GM12875 (cell line): ENCODE measurements around the gene ITGA6.

Experiments
- H3K4me3 ChIP-seq: one replicate; pipeline ENCODE4 v1.5.1; 2011; ENCODE audit warnings: low read depth, low read length, control low read depth
- CTCF ChIP-seq: IDR thresholded peaks from 2 replicates; pipeline ENCODE4 v1.5.1; 2011; ENCODE audit warnings: low read depth, mild to moderate bottlenecking, control low read depth, inconsistent platforms, low read length, moderate library complexity, borderline replicate concordance; ENCODE audit not compliant: insufficient read depth

Gene ITGA6

GRCh38 chr2:172416447-172417058 lies 10.8 kb upstream of the ITGA6 start:
- TF ChIP-seq CTCF = no peak

GRCh38 chr2:172420216-172420615 lies 7.2 kb upstream of the ITGA6 start:
- H3K4me3 ChIP-seq = no peak overlapping the region
- no peak for TF ChIP-seq CTCF

More at GRCh38 chr2:172416447-172417058, 10.8 kb upstream of the ITGA6 start:
- no peak overlapping the region for H3K4me3 ChIP-seq

- H3K4me3 ChIP-seq = no peak overlapping the region
- TF ChIP-seq CTCF = no peak
These were observed 4.2 kb upstream of the ITGA6 start for GRCh38 chr2:172423160-172423559.

GRCh38 chr2:172425336-172425735 lies 2.0 kb upstream of the ITGA6 start:
- no peak overlapping the region for H3K4me3 ChIP-seq
- TF ChIP-seq CTCF = no peak

- TF ChIP-seq CTCF = no peak
- no peak overlapping the region for H3K4me3 ChIP-seq
These were observed 641 bp upstream of the ITGA6 start for GRCh38 chr2:172426635-172427255.

GRCh38 chr2:172427990-172428831 lies 825 bp downstream of the ITGA6 start:
- no peak for TF ChIP-seq CTCF
- peak overlapping the region; percentile 2 for H3K4me3 ChIP-seq

GRCh38 chr2:172428832-172429210 lies 1.4 kb downstream of the ITGA6 start:
- TF ChIP-seq CTCF = no peak
- H3K4me3 ChIP-seq = no peak overlapping the region
